LNCaP clone FGC (cell line): ENCODE data around the gene SPAG7.
"Not testable (repeated sequence)": the region's sequence is repeated elsewhere in the genome, so short reads cannot be mapped to it uniquely, and the experiment has no call there.

Experiments
- DNase-seq: peaks from one replicate; pipeline ENCODE4 v3.0.0-alpha.2; 2011; ENCODE audit warnings: low read depth
- H3K4me3 ChIP-seq: 2 replicates; pipeline ENCODE4 v1.5.1; 2011; ENCODE audit warnings: mild to moderate bottlenecking, low read depth, low read length, control low read depth
- CTCF ChIP-seq: IDR thresholded peaks from 2 replicates; pipeline ENCODE4 v1.5.1; 2012; ENCODE audit warnings: mild to moderate bottlenecking; ENCODE audit not compliant: control insufficient read depth, insufficient read depth; ENCODE audit errors: extremely low read depth

SPAG7 gene

DNA sequence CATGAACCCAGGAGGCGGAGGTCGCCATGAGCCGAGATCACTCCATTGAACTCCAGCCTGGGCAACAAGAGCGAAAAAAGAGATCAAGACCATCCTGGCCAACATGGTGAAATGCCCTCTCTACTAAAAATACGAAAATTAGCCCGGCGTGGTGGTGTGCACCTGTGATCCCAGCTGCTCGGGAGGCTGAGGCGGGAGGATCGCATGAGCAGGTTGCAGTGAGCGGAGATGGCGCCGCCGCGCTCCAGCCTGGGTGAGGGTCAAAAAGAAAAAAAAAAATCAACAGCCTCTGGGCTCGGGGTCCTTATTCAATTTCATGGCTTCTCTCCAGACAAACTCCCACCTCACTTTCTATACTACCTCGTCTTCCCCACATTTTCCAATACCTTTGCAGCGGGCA, 38.7 kb downstream of the SPAG7 start:
- no peak for DNase-seq
- no peak overlapping the region for H3K4me3 ChIP-seq
- no peak for TF ChIP-seq CTCF

GRCh38 chr17:4926577-4927335, 40.9 kb downstream of the SPAG7 start:
- not testable (repeated sequence) for H3K4me3 ChIP-seq, DNase-seq

DNA sequence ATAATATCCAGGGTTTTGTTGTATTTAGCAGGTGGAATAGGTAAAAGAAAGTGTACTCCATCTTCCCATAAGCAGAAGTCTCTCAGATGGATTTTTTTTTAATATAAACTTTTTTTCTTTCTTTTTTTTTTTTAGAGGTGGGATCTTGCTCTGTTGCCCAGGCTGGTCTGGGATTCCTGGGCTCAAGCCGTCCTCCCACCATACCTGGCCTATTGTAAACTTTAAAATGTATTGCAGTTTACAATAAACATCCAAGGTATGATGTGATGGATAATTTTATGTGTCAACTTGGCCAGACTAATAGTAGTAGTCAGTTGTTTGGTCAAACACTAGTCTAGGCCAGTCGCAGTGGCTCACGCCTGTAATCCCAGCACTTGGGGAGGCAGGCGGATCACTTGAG, 46.3 kb downstream of the SPAG7 start:
- no peak overlapping the region for H3K4me3 ChIP-seq
- TF ChIP-seq CTCF: no peak
- no peak for DNase-seq

GRCh38 chr17:4920351-4921048, 47.1 kb downstream of the SPAG7 start:
- H3K4me3 ChIP-seq: no peak overlapping the region
- no peak for TF ChIP-seq CTCF
- no peak for DNase-seq

GRCh38 chr17:4919511-4920047, 48.0 kb downstream of the SPAG7 start:
- H3K4me3 ChIP-seq: no peak overlapping the region
- no peak for TF ChIP-seq CTCF
- DNase-seq: no peak

- H3K4me3 ChIP-seq, DNase-seq: not testable (repeated sequence)
Observed at GRCh38 chr17:4914551-4914950, 53.1 kb downstream of the SPAG7 start.

DNA sequence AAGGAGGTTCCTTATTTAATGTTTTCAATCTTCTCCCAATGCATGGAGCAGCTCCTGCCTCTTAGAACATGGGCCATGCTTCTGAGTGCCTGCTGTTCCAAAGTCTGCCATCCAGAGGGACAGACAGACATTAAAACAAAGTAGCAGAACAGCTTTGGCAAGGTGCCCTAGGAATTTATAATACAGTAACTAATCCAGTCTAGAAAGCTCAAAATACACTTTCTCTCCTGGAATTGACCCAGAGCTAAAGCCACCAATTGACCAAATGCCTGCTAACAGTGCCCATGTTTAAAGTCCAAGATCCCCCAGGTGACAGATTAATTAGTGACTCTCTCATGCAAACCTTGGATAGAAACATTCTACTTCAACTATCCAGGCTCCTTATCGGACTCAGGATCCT, 53.6 kb downstream of the SPAG7 start:
- H3K4me3 ChIP-seq: no peak overlapping the region
- no peak for DNase-seq
- TF ChIP-seq CTCF: no peak
